ENCODE measurements around the gene PELI2.

PELI2 gene

DNA sequence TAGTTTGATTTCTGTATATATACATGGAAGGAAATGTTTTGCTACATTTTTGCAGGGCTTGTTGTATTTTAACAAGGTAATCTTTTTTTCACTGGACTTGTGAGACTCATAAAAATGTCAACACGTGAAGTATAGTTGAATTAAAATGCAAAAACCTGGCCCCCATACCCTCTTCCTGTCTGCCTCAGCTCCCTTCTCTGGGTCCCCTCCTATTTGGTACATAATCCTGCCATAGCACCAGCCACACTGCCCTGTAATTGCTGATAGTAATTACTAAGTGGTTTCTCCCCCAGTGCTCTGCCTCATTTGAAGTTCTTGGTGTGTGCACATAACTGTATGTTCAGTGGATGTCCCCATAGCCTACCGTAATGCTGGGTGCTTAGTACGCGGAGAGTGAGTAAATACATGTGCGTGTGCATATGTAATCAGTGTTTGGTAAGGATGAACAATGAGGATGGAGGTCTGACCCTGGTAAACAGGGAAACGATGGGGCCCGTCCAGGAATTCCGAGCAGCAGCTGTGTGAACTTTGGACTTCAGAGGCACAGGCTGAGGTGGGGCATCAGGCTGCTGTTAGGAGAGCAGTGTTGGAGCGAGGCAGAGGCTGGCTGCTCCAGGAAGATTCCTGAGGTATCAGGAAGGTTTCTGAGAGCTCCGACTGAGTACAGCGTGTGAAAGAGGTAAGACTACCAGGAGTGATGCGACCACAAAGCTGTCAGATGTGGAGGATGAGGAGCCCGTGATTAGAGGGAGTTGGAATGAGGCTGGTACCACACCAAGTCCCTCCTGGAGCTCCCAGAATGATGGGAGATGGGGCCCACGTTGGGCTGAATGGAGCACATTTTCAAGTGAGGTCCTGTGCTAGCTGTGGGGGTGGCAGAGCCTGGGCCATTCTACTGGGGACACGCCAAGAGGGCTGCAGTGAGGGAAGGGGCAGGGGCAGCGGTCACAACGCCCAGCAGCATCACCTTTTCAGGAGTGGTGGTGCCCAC, 106.8 kb downstream of the PELI2 start:
- no peak for DNase-seq
- H3K27me3 ChIP-seq (ENCODE audit: control insufficient read depth in 1 of 2, insufficient read depth in 1 of 2, low read length in 2 of 2): no peaks in the 10 kb centered on the region
- no peak overlapping the region for H4K91ac ChIP-seq (ENCODE audit: low read length)
- no peak overlapping the region for H3K18ac ChIP-seq (ENCODE audit: low read depth in 1 of 2, low read length in 2 of 2)
- H2AK5ac ChIP-seq (ENCODE audit: low read length, severe bottlenecking): peak overlapping the region; percentile 19
- H3K4me1 ChIP-seq (ENCODE audit: control insufficient read depth, insufficient read depth, low read depth, low read length): peaks cover 13% of the 10 kb centered on the region
- no peak overlapping the region for H3K4ac ChIP-seq (ENCODE audit: low read depth in 1 of 2, low read length in 2 of 2)
- no peaks in the 10 kb centered on the region for H3K36me3 ChIP-seq (ENCODE audit: control insufficient read depth in 1 of 2, insufficient read depth in 2 of 2, low read depth in 1 of 2, low read length in 2 of 2)
- H2BK12ac ChIP-seq (ENCODE audit: low read length in 2 of 2): no peak overlapping the region
- H3K23ac ChIP-seq (ENCODE audit: low read length in 2 of 2): no peak overlapping the region
- H2BK15ac ChIP-seq (ENCODE audit: low read depth, poor library complexity, severe bottlenecking): no peak overlapping the region
- no peak overlapping the region for H2AFZ ChIP-seq (ENCODE audit: low read depth, low read length)
- peaks cover 5% of the 10 kb centered on the region for H3K79me1 ChIP-seq (replicated peaks; ENCODE audit: low read length, poor library complexity, severe bottlenecking)
- H3K9me3 ChIP-seq (ENCODE audit: control insufficient read depth, low read length): no peaks in the 10 kb centered on the region
- no peak overlapping the region for H3K27ac ChIP-seq (ENCODE audit: low read length, poor library complexity, severe bottlenecking)
- H3K4me3 ChIP-seq (ENCODE audit: insufficient read depth in 1 of 2, low read depth in 1 of 2, low read length in 2 of 2): no peak overlapping the region
- H3K9ac ChIP-seq (ENCODE audit: low read length): no peak overlapping the region
- H3K14ac ChIP-seq (ENCODE audit: low read length in 2 of 2): no peak overlapping the region
- no peak overlapping the region for H3K4me2 ChIP-seq (ENCODE audit: low read length, poor library complexity, severe bottlenecking)
- no peak overlapping the region for H4K8ac ChIP-seq (ENCODE audit: low read length)
- no peak overlapping the region for H2BK120ac ChIP-seq (ENCODE audit: low read depth, low read length)
- H2BK5ac ChIP-seq (ENCODE audit: low read depth, low read length, poor library complexity, severe bottlenecking): no peak overlapping the region
- 87% methylated on average over 16 of the region's 17 CpGs for WGBS

DNA sequence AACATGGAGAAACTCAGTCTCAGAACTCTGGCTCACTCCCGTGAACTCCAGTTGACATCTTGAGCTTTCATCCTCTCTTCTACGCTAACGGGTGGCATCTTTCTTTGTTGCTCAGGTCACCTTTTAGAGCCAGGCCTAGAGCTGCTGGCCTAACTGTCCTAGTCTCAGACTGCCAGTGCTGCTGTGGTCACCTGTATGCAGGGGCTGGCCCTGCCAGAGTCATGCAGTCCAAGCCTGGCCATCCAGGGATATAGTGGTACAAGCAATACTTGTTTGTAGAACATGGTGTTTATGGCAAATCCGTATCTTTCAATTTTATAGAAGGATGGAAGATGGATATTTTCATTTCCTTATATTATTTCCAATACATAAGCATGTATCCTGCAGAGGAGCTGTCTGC, 117.2 kb downstream of the PELI2 start:
- H3K27me3 ChIP-seq (ENCODE audit: control insufficient read depth in 1 of 2, insufficient read depth in 1 of 2, low read length in 2 of 2): no peaks in the 10 kb centered on the region
- H3K36me3 ChIP-seq (ENCODE audit: control insufficient read depth in 1 of 2, insufficient read depth in 2 of 2, low read depth in 1 of 2, low read length in 2 of 2): no peaks in the 10 kb centered on the region
- no peak overlapping the region for H3K9ac ChIP-seq (ENCODE audit: low read length)
- H4K8ac ChIP-seq (ENCODE audit: low read length): no peak overlapping the region
- no peak for DNase-seq
- H2BK15ac ChIP-seq (ENCODE audit: low read depth, poor library complexity, severe bottlenecking): no peak overlapping the region
- H3K4me1 ChIP-seq (ENCODE audit: control insufficient read depth, insufficient read depth, low read depth, low read length): no peaks in the 10 kb centered on the region
- no peak overlapping the region for H2AFZ ChIP-seq (ENCODE audit: low read depth, low read length)
- H3K23ac ChIP-seq (ENCODE audit: low read length in 2 of 2): no peak overlapping the region
- no peak overlapping the region for H3K18ac ChIP-seq (ENCODE audit: low read depth in 1 of 2, low read length in 2 of 2)
- no peak overlapping the region for H3K27ac ChIP-seq (ENCODE audit: low read length, poor library complexity, severe bottlenecking)
- H3K79me1 ChIP-seq (replicated peaks; ENCODE audit: low read length, poor library complexity, severe bottlenecking): peaks cover 1% of the 10 kb centered on the region
- no peak overlapping the region for H2BK120ac ChIP-seq (ENCODE audit: low read depth, low read length)
- no peak overlapping the region for H4K91ac ChIP-seq (ENCODE audit: low read length)
- no peak overlapping the region for H2BK5ac ChIP-seq (ENCODE audit: low read depth, low read length, poor library complexity, severe bottlenecking)
- no peak overlapping the region for H2BK12ac ChIP-seq (ENCODE audit: low read length in 2 of 2)
- WGBS: 97% methylated on average over 3 of the region's 4 CpGs
- no peak overlapping the region for H3K4me2 ChIP-seq (ENCODE audit: low read length, poor library complexity, severe bottlenecking)
- H3K14ac ChIP-seq (ENCODE audit: low read length in 2 of 2): no peak overlapping the region
- H3K9me3 ChIP-seq (ENCODE audit: control insufficient read depth, low read length): no peaks in the 10 kb centered on the region
- H3K4ac ChIP-seq (ENCODE audit: low read depth in 1 of 2, low read length in 2 of 2): no peak overlapping the region
- H2AK5ac ChIP-seq (ENCODE audit: low read length, severe bottlenecking): no peak overlapping the region
- no peak overlapping the region for H3K4me3 ChIP-seq (ENCODE audit: insufficient read depth in 1 of 2, low read depth in 1 of 2, low read length in 2 of 2)

DNA sequence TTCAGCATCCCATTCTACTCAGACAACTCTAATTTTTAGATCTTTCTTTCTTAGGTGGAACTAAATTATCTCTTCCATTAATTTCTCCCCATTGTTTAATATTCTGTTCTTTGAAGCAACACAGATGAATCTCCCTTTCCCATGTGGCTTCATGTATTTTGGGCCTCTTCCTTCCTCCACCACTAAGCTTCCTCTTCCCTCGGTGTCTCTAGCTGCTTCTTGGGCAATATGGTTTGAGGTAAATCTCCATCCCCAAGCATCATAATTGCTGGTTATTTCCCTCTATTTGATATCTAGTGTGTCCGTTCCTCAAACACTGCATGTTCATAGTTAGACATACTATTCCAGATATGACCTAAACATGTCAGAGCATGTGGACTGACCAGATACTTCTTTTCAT, 119.2 kb downstream of the PELI2 start:
- Histone ChIP-seq H3K4ac (ENCODE audit: low read depth in 1 of 2, low read length in 2 of 2) (peak overlapping the region in 1 of 2 experiments; percentile 24), H2BK120ac (ENCODE audit: low read depth, low read length) (no peak overlapping the region), H3K4me2 (ENCODE audit: low read length, poor library complexity, severe bottlenecking) (no peak overlapping the region), H2AK5ac (ENCODE audit: low read length, severe bottlenecking) (no peak overlapping the region), H2BK15ac (ENCODE audit: low read depth, poor library complexity, severe bottlenecking) (no peak overlapping the region), H3K36me3 (ENCODE audit: control insufficient read depth in 1 of 2, insufficient read depth in 2 of 2, low read depth in 1 of 2, low read length in 2 of 2) (no peaks in the 10 kb centered on the region), H3K27me3 (ENCODE audit: control insufficient read depth in 1 of 2, insufficient read depth in 1 of 2, low read length in 2 of 2) (no peaks in the 10 kb centered on the region), H2BK5ac (ENCODE audit: low read depth, low read length, poor library complexity, severe bottlenecking) (no peak overlapping the region), H3K4me1 (ENCODE audit: control insufficient read depth, insufficient read depth, low read depth, low read length) (peaks cover 1% of the 10 kb centered on the region), H3K18ac (ENCODE audit: low read depth in 1 of 2, low read length in 2 of 2) (no peak overlapping the region), H3K9me3 (ENCODE audit: control insufficient read depth, low read length) (no peaks in the 10 kb centered on the region), H3K27ac (ENCODE audit: low read length, poor library complexity, severe bottlenecking) (no peak overlapping the region), H3K14ac (ENCODE audit: low read length in 2 of 2) (no peak overlapping the region), H3K9ac (ENCODE audit: low read length) (no peak overlapping the region), H4K8ac (ENCODE audit: low read length) (no peak overlapping the region), H3K79me1 (replicated peaks; ENCODE audit: low read length, poor library complexity, severe bottlenecking) (peaks cover 3% of the 10 kb centered on the region), H3K4me3 (ENCODE audit: insufficient read depth in 1 of 2, low read depth in 1 of 2, low read length in 2 of 2) (no peak overlapping the region), H4K91ac (ENCODE audit: low read length) (no peak overlapping the region), H3K23ac (ENCODE audit: low read length in 2 of 2) (no peak overlapping the region), H2AFZ (ENCODE audit: low read depth, low read length) (no peak overlapping the region), H2BK12ac (ENCODE audit: low read length in 2 of 2) (no peak overlapping the region)
- 100% methylated on average over 1 of the region's 2 CpGs for WGBS
- DNase-seq: no peak

DNA sequence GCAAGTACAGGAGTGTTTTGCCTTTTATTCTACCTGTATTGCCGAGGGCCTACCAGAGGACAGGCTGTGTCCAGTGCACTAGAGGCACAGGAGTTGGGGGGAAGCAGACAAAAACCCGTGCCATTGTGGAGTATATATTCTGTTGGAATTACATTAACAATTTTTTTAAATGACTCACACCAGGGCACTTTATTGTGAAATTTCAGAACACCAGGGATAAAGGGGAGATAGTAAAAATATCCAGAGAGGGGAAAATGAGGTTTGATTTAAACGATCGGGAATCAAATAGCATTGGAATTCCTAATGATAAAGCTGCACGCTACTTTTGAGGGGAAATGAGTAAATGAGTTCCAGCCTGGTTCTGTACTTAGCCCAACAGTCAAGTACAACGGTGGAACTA, 123.2 kb downstream of the PELI2 start:
- no peaks in the 10 kb centered on the region for H3K27me3 ChIP-seq (ENCODE audit: control insufficient read depth in 1 of 2, insufficient read depth in 1 of 2, low read length in 2 of 2)
- H3K36me3 ChIP-seq (ENCODE audit: control insufficient read depth in 1 of 2, insufficient read depth in 2 of 2, low read depth in 1 of 2, low read length in 2 of 2): no peaks in the 10 kb centered on the region
- H3K27ac ChIP-seq (ENCODE audit: low read length, poor library complexity, severe bottlenecking): no peak overlapping the region
- 94% methylated on average over 4 of the region's 6 CpGs for WGBS
- H2BK5ac ChIP-seq (ENCODE audit: low read depth, low read length, poor library complexity, severe bottlenecking): no peak overlapping the region
- H2AK5ac ChIP-seq (ENCODE audit: low read length, severe bottlenecking): no peak overlapping the region
- no peak overlapping the region for H2BK12ac ChIP-seq (ENCODE audit: low read length in 2 of 2)
- no peak overlapping the region for H3K14ac ChIP-seq (ENCODE audit: low read length in 2 of 2)
- no peak overlapping the region for H3K4ac ChIP-seq (ENCODE audit: low read depth in 1 of 2, low read length in 2 of 2)
- no peak overlapping the region for H4K91ac ChIP-seq (ENCODE audit: low read length)
- peaks cover 5% of the 10 kb centered on the region for H3K4me1 ChIP-seq (ENCODE audit: control insufficient read depth, insufficient read depth, low read depth, low read length)
- H3K18ac ChIP-seq (ENCODE audit: low read depth in 1 of 2, low read length in 2 of 2): no peak overlapping the region
- H2BK120ac ChIP-seq (ENCODE audit: low read depth, low read length): no peak overlapping the region
- H3K9me3 ChIP-seq (ENCODE audit: control insufficient read depth, low read length): no peaks in the 10 kb centered on the region
- no peak overlapping the region for H3K4me3 ChIP-seq (ENCODE audit: insufficient read depth in 1 of 2, low read depth in 1 of 2, low read length in 2 of 2)
- no peak overlapping the region for H2BK15ac ChIP-seq (ENCODE audit: low read depth, poor library complexity, severe bottlenecking)
- no peak for DNase-seq
- no peak overlapping the region for H4K8ac ChIP-seq (ENCODE audit: low read length)
- no peak overlapping the region for H3K4me2 ChIP-seq (ENCODE audit: low read length, poor library complexity, severe bottlenecking)
- H3K79me1 ChIP-seq (replicated peaks; ENCODE audit: low read length, poor library complexity, severe bottlenecking): peaks cover 5% of the 10 kb centered on the region
- no peak overlapping the region for H3K9ac ChIP-seq (ENCODE audit: low read length)
- no peak overlapping the region for H2AFZ ChIP-seq (ENCODE audit: low read depth, low read length)
- H3K23ac ChIP-seq (ENCODE audit: low read length in 2 of 2): no peak overlapping the region
